SK-N-SH treated with all-trans-retinoic acid at 6 μM for 48 hours (cell line): ENCODE data around the gene ADAP1.

ENCODE experiments used
- TSHZ2 ChIP-seq: fragments of 250-450 bp; sonication (Bioruptor Pico); IDR thresholded peaks from 2 replicates; pipeline ENCODE4 v1.5.0; 2020; ENCODE audit warnings: mild to moderate bottlenecking, moderate library complexity
- TF ChIP-seq, protein P1 (sequence below): fragments of 250-450 bp; sonication (Bioruptor Pico); IDR thresholded peaks from 2 replicates; pipeline ENCODE4 v1.5.1; 2020; ENCODE audit warnings: low read depth, mild to moderate bottlenecking, moderate library complexity

DNA sequence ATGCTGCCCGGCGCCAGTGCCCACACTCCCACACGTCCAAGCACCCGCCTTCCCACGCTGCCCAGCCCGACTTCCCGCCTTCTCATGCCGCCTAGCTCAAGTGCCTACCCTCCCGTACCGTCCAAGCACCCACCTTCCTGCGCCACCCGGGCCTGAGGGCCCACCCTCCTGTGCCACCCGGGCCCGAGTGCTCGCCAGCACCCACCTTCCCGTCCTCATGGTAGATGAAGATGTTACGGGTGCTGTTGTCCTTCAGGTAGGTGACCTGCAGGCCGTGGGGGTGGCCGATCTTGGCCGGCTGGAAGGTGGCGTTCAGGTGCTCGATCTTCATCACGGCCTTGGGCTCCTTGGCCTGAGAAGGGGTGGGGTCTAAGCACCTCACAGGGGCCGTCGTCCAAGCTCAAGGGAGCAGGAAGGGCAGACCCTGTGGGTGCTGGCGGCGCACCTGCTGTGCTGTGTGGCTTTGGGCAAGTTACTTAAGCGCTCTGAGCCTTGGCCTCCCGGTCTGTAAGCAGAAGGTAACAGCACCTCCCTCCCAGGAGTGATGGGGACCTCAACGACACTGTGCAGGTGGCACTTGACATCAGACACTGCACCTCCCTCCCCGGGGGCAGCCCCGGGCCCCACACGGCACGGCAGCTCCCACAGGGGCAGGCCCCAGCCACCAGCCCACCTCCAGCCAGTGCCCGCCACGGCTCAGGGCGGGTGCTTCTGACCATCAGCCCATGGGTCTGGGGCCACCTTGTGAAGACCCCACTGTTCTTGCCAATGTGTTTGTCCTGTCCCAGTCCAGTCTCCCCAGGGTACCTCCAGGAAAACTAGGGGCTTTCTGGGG is 50.3 kb downstream of the ADAP1 start:
- no peak for TF ChIP-seq TSHZ2
- TF ChIP-seq, protein P1, sequence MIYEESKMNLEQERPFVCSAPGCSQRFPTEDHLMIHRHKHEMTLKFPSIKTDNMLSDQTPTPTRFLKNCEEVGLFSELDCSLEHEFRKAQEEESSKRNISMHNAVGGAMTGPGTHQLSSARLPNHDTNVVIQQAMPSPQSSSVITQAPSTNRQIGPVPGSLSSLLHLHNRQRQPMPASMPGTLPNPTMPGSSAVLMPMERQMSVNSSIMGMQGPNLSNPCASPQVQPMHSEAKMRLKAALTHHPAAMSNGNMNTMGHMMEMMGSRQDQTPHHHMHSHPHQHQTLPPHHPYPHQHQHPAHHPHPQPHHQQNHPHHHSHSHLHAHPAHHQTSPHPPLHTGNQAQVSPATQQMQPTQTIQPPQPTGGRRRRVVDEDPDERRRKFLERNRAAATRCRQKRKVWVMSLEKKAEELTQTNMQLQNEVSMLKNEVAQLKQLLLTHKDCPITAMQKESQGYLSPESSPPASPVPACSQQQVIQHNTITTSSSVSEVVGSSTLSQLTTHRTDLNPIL = no peak
